ENCODE results near the gene PPP1CA.

- TF ChIP-seq CTCF (IDR thresholded peaks at IDR 0.05; ENCODE audit: insufficient read depth, low read depth, low read length) (no peak), EZH2 (IDR thresholded peaks at IDR 0.05; ENCODE audit: insufficient read depth, low read length) (no peak)
These were observed 52.2 kb downstream of the PPP1CA start for GRCh38 chr11:67349457-67349856.
